Hepatocyte (in vitro differentiated cells): ENCODE measurements around the gene MFSD2A. TPM values are rescaled to one million over a fixed set of nuclear protein-coding genes. Genes with fewer than 3 reads are reported as not detected.

Experiments
- DNase-seq: peaks from one replicate; pipeline ENCODE4 v3.0.0-alpha.2; 2016; ENCODE audit warnings: low spot score
- H2AFZ ChIP-seq: fragments of 200-600 bp; sonication (generic); 2 replicates; pipeline ENCODE4 v1.6.0; 2016; ENCODE audit warnings: antibody characterized with exemption, mild to moderate bottlenecking
- H3K27ac ChIP-seq: fragments of 200-600 bp; sonication (generic); 2 replicates; pipeline ENCODE4 v1.5.1; 2016; ENCODE audit warnings: mild to moderate bottlenecking
- H3K27me3 ChIP-seq: fragments of 200-600 bp; sonication (generic); 2 replicates; pipeline ENCODE4 v1.6.1; 2016
- H3K36me3 ChIP-seq: fragments of 200-600 bp; sonication (generic); replicated peaks from 2 replicates; pipeline ENCODE4 v1.5.1; 2016; ENCODE audit warnings: low read depth; ENCODE audit not compliant: insufficient read depth
- H3K4me1 ChIP-seq: fragments of 200-600 bp; sonication (generic); 2 replicates; pipeline ENCODE4 v1.5.1; 2016; ENCODE audit warnings: mild to moderate bottlenecking, moderate library complexity; ENCODE audit not compliant: insufficient read depth
- H3K4me2 ChIP-seq: fragments of 200-600 bp; sonication (generic); 2 replicates; pipeline ENCODE4 v1.6.0; 2016
- H3K4me3 ChIP-seq: fragments of 200-600 bp; sonication (generic); 2 replicates; pipeline ENCODE4 v1.5.1; 2016; ENCODE audit warnings: mild to moderate bottlenecking
- H3K79me2 ChIP-seq: fragments of 200-600 bp; sonication (generic); 2 replicates; pipeline ENCODE4 v1.6.0; 2017; ENCODE audit warnings: mild to moderate bottlenecking
- H3K9me2 ChIP-seq: fragments of 200-600 bp; sonication (generic); replicated peaks from 2 replicates; pipeline ENCODE4 v1.6.0; 2017; ENCODE audit warnings: mild to moderate bottlenecking; ENCODE audit not compliant: insufficient read depth
- H3K9me3 ChIP-seq: fragments of 200-600 bp; sonication (generic); 2 replicates; pipeline ENCODE4 v1.5.1; 2016; ENCODE audit warnings: low read depth, mild to moderate bottlenecking
- H4K20me1 ChIP-seq: fragments of 200-600 bp; sonication (generic); 2 replicates; pipeline ENCODE4 v1.6.0; 2016; ENCODE audit warnings: mild to moderate bottlenecking; ENCODE audit not compliant: insufficient read depth, poor library complexity, severe bottlenecking
- CTCF ChIP-seq: fragments of 200-600 bp; sonication (generic); IDR thresholded peaks from 2 replicates; pipeline ENCODE4 v1.5.1; 2016; ENCODE audit warnings: antibody characterized with exemption, mild to moderate bottlenecking; ENCODE audit not compliant: poor library complexity
- EZH2 ChIP-seq: fragments of 200-600 bp; sonication (generic); IDR thresholded peaks from 2 replicates; pipeline ENCODE4 v1.6.1; 2016; ENCODE audit warnings: antibody characterized with exemption, mild to moderate bottlenecking, borderline replicate concordance
- EZH2phosphoT487 ChIP-seq: fragments of 200-600 bp; sonication (generic); IDR thresholded peaks from one replicate; pipeline ENCODE4 v1.6.1; 2018; ENCODE audit warnings: antibody characterized with exemption, mild to moderate bottlenecking, low read depth, moderate library complexity; ENCODE audit not compliant: unreplicated experiment, severe bottlenecking
- WGBS: methylation state at CpG from one replicate; pipeline ENCODE4 v1.1.6; 2016; ENCODE audit warnings: low lambda C conversion rate; ENCODE audit errors: missing lambda C conversion rate; 5-methylcytosine and 5-hydroxymethylcytosine counted together
- polyA plus RNA-seq: library from polyadenylated mRNA; unstranded; fragments of >200 nt; fragmentation: Nextera tagmentation; extraction: Ambion mirVana; gene quantifications from 2 replicates; pipeline ENCODE4 v1.2.1, GENCODE V29; 2016
- total RNA-seq: library from RNA; depleted of rRNA; stranded (reverse); fragments of >200 nt; gene quantifications from 2 replicates; pipeline ENCODE4 v1.2.3, GENCODE V29; 2014

Gene MFSD2A
- total and polyA plus RNA-seq, 2 experiments from 2014 or later, result 4.8 to 9.8 TPM

DNA sequence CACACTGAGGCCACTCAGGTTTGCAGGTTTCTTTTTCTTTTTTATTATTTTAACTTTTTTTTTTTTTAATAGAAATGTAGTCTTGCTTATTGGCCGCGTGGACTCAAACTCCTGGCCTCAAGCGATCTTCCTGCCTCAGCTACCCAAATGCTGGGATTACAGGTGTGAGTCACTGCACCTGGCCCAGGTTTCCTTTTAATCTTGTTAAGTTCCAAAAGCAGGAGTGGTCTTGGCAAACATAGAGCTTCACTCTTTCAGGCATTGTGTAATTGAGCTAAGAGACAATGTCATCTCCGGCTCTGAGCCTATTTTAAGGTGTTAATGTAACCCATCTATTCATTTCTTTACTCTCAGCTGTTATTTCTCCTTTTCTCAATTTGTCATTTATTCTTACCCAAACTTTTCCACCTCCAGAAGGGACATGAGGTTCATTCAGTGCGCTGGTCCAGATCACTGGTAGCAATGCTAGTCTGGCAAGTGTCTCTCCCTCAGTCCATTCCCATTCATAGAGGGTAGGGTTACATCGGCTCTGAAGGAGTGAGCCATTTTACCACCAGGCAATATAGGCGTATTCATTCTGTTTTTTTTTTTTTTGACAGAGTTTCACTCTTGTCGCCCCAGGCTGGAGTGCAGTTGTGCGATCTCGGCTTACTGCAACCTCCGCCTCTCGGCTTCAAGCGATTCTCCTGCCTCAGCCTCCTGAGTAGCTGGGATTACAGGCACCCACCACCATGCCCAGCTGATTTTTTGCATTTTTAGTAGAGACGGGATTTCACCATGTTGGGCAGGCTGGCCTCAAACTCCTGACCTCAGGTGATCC, 11.3 kb upstream of the MFSD2A start:
- H4K20me1 ChIP-seq, result no peaks in the 10 kb centered on the region
- H3K4me3 ChIP-seq, result no peak overlapping the region
- H3K27ac ChIP-seq, result peak overlapping the region; percentile 19
- no peak for DNase-seq
- no peak overlapping the region for H2AFZ ChIP-seq
- H3K9me2 ChIP-seq, result no peaks in the 10 kb centered on the region
- H3K9me3 ChIP-seq, result no peaks in the 10 kb centered on the region
- TF ChIP-seq CTCF (no peak), EZH2 (no peak), EZH2phosphoT487 (no peak)
- H3K4me2 ChIP-seq, result no peak overlapping the region
- 75% methylated on average over 14 of the region's 14 CpGs for WGBS
- H3K79me2 ChIP-seq, result no peaks in the 10 kb centered on the region
- no peaks in the 10 kb centered on the region for H3K27me3 ChIP-seq
- no peaks in the 10 kb centered on the region for H3K36me3 ChIP-seq
- no peaks in the 10 kb centered on the region for H3K4me1 ChIP-seq

DNA sequence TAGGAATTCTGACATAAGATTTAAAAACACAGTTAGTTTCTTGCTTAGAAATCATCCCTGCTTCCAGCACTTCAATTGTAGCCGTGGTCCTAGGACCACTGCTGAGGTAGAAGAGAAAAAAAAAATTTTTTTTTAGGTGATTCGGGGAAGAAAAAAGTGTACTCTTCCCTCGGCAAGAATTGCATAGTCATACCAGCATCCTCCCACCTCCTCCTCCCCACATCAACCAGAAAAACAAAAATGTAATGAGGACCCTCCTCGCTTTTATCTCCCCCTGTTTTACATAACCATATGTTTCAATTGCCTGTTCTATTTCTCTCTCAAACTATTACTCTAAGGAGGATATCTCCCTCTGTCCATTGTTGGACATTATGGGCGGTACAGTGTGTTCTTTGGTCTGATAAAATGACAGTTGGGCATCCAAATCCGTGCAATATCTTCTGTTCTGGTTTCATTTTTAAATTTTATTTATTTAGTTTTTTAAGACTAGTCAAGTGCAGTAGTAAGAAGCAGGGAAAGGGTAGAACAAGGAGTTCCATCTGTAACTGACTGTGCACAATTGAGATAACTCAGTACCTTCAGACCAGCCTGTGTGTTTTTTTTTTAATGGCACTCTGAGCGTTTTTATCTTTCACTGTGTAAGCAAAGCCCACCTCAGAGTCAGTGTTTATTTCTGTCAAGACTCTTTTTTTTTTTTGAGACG, 10.4 kb upstream of the MFSD2A start:
- H3K4me3 ChIP-seq, result no peak overlapping the region
- no peaks in the 10 kb centered on the region for H4K20me1 ChIP-seq
- no peaks in the 10 kb centered on the region for H3K79me2 ChIP-seq
- no peaks in the 10 kb centered on the region for H3K9me2 ChIP-seq
- TF ChIP-seq CTCF, result no peak
- H2AFZ ChIP-seq, result no peak overlapping the region
- H3K4me1 ChIP-seq, result no peaks in the 10 kb centered on the region
- no peaks in the 10 kb centered on the region for H3K9me3 ChIP-seq
- 60% methylated on average over 8 of the region's 8 CpGs for WGBS
- H3K27me3 ChIP-seq, result no peaks in the 10 kb centered on the region
- no peak for DNase-seq
- H3K36me3 ChIP-seq, result no peaks in the 10 kb centered on the region
- no peak overlapping the region for H3K4me2 ChIP-seq
- H3K27ac ChIP-seq, result no peak overlapping the region

DNA sequence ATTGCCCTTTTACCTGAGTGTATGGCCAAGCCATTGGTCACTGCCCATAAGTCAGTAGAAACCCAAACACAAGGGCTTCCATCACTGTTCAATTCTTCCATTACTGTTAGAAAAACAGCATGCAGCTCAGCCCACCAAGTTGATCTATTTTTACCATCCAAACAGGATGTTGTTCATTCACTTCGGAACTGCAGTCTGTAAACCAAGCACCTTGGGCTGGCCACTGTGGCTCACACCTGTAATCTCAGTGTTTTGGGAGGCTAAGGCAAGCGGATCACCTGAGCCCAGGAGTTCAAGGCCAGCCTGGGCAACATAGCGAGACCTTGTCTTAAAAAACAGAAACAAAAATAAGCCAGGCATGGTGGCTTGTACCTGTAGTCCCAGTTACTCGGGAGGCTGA, 8.7 kb upstream of the MFSD2A start:
- TF ChIP-seq CTCF, result no peak
- no peak for TF ChIP-seq EZH2phosphoT487
- no peak for TF ChIP-seq EZH2
- no peaks in the 10 kb centered on the region for H3K9me2 ChIP-seq

More for the DNA sequence above, 8.7 kb upstream of the MFSD2A start:
- Histone ChIP-seq H4K20me1 (no peaks in the 10 kb centered on the region), H3K4me3 (no peak overlapping the region), H3K27me3 (no peaks in the 10 kb centered on the region), H2AFZ (no peak overlapping the region), H3K27ac (peak overlapping the region; percentile 56), H3K79me2 (no peaks in the 10 kb centered on the region), H3K36me3 (no peaks in the 10 kb centered on the region), H3K4me2 (no peak overlapping the region), H3K4me1 (no peaks in the 10 kb centered on the region), H3K9me3 (no peaks in the 10 kb centered on the region)
- 92% methylated on average over 4 of the region's 4 CpGs for WGBS
- DNase-seq, result no peak
